IMR-90 (cell line): ENCODE measurements around the gene SRSF3. TPM values are rescaled to one million over a fixed set of nuclear protein-coding genes. Genes with fewer than 3 reads are reported as not detected.
A peak's percentile ranks its signal among the peaks of the same experiment; 100 is the strongest.

Experiments
- ATAC-seq: fragments of 200-7000 bp; cut with Tn5 transposase; 2 replicates; pipeline ENCODE4 v1.9.1; 2020; ENCODE audit warnings: low read depth, mild to moderate bottlenecking, moderate library complexity
- BruUV-seq: library from RNA; stranded (reverse); fragments of 400-500 nt; replicated peaks from 2 replicates; lab custom pipeline; 2021; lab: Mats Ljungman, UMichigan
- CTCF ChIA-PET: fragments of 300-600 bp; formaldehyde crosslinking; extraction: SDS; loops from one replicate; lab custom pipeline; 2021; ENCODE audit warnings: antibody characterized with exemption; lab: Yijun Ruan, JAX
- POLR2A ChIA-PET: fragments of 300-600 bp; sonication (Branson Sonifier 250); formaldehyde crosslinking; loops from one replicate; lab custom pipeline; 2022; ENCODE audit warnings: antibody characterized with exemption; ENCODE audit not compliant: unreplicated experiment; lab: Charles Lee
- DNase-seq: peaks from one replicate; pipeline ENCODE4 v3.0.0; 2013
- H2AFZ ChIP-seq: replicated peaks from 2 replicates; pipeline ENCODE3; 2013; ENCODE audit warnings: low read length, mild to moderate bottlenecking; ENCODE audit not compliant: poor library complexity
- H2AK5ac ChIP-seq: 2 replicates; pipeline ENCODE4 v1.6.1; 2013; ENCODE audit warnings: low read depth, low read length, inconsistent platforms
- H2AK9ac ChIP-seq: replicated peaks from 2 replicates; pipeline ENCODE3; 2013; ENCODE audit warnings: mild to moderate bottlenecking, low read depth, low read length, moderate library complexity; ENCODE audit not compliant: poor library complexity
- H2BK120ac ChIP-seq: 2 replicates; pipeline ENCODE4 v1.6.1; 2013; ENCODE audit warnings: low read depth, low read length, inconsistent platforms
- H2BK15ac ChIP-seq: 3 replicates; pipeline ENCODE4 v1.6.1; 2013; ENCODE audit warnings: low read depth, low read length, inconsistent platforms
- H2BK20ac ChIP-seq: 2 replicates; pipeline ENCODE4 v1.6.1; 2013; ENCODE audit warnings: low read depth, mild to moderate bottlenecking, inconsistent platforms, low read length, moderate library complexity
- H2BK5ac ChIP-seq: 2 replicates; pipeline ENCODE4 v1.6.1; 2013; ENCODE audit warnings: mild to moderate bottlenecking, low read depth, low read length, inconsistent platforms; ENCODE audit not compliant: poor library complexity, severe bottlenecking
- H3K14ac ChIP-seq: replicated peaks from 2 replicates; pipeline ENCODE4 v1.6.1; 2013; ENCODE audit warnings: low read depth, low read length, inconsistent platforms
- H3K18ac ChIP-seq: 2 replicates; pipeline ENCODE4 v1.6.1; 2013; ENCODE audit warnings: low read depth, low read length, control low read depth
- H3K23ac ChIP-seq: 2 replicates; pipeline ENCODE4 v1.6.1; 2013; ENCODE audit warnings: low read depth, low read length, inconsistent platforms
- H3K27ac ChIP-seq: 2 replicates; pipeline ENCODE4 v1.5.1; 2013; ENCODE audit warnings: mild to moderate bottlenecking, control low read depth, low read length; ENCODE audit not compliant: insufficient read depth
- H3K27me3 ChIP-seq: 2 replicates; pipeline ENCODE4 v1.6.1; 2013; ENCODE audit warnings: low read length; ENCODE audit not compliant: control insufficient read depth, insufficient read depth
- H3K36me3 ChIP-seq: 2 replicates; pipeline ENCODE4 v1.6.1; 2013; ENCODE audit warnings: low read length, mixed read lengths; ENCODE audit not compliant: control insufficient read depth, insufficient read depth
- H3K4ac ChIP-seq: 2 replicates; pipeline ENCODE4 v1.6.1; 2013; ENCODE audit warnings: low read depth, low read length, inconsistent platforms
- H3K4me1 ChIP-seq: 2 replicates; pipeline ENCODE4 v1.6.1; 2013; ENCODE audit warnings: low read length, mixed read lengths; ENCODE audit not compliant: control insufficient read depth, insufficient read depth
- H3K4me2 ChIP-seq: 2 replicates; pipeline ENCODE4 v1.6.1; 2013; ENCODE audit warnings: low read depth, mild to moderate bottlenecking, control low read depth, low read length, moderate library complexity
- H3K4me3 ChIP-seq: 2 replicates; pipeline ENCODE4 v1.5.1; 2013; ENCODE audit warnings: low read depth, mild to moderate bottlenecking, control low read depth, low read length, moderate library complexity; ENCODE audit not compliant: insufficient read depth
- H3K56ac ChIP-seq: 2 replicates; pipeline ENCODE4 v1.6.1; 2013; ENCODE audit warnings: low read length, inconsistent platforms; ENCODE audit not compliant: insufficient read depth; ENCODE audit errors: extremely low read depth
- H3K79me1 ChIP-seq, 2 experiments: 2 replicates each; pipeline ENCODE4 v1.6.1; 2013; ENCODE audit warnings: low read length in 2 of 2, inconsistent platforms in 1 of 2, low read depth in 1 of 2
- H3K9ac ChIP-seq: 2 replicates; pipeline ENCODE4 v1.6.1; 2013; ENCODE audit warnings: low read depth, low read length, control low read depth
- H3K9me1 ChIP-seq: 2 replicates; pipeline ENCODE4 v1.6.1; 2013; ENCODE audit warnings: low read length, inconsistent platforms; ENCODE audit not compliant: insufficient read depth
- H3K9me3 ChIP-seq: 2 replicates; pipeline ENCODE4 v1.6.1; 2013; ENCODE audit warnings: low read length; ENCODE audit not compliant: control insufficient read depth, insufficient read depth
- H4K20me1 ChIP-seq: 2 replicates; pipeline ENCODE4 v1.6.1; 2013; ENCODE audit warnings: low read length, inconsistent platforms; ENCODE audit not compliant: insufficient read depth
- H4K5ac ChIP-seq: 2 replicates; pipeline ENCODE4 v1.6.1; 2013; ENCODE audit warnings: mild to moderate bottlenecking, low read depth, low read length, control low read depth
- H4K8ac ChIP-seq, 2 experiments: 2 replicates each; pipeline ENCODE4 v1.6.1; 2013; ENCODE audit warnings: low read depth in 2 of 2, low read length in 2 of 2, control low read depth in 1 of 2, inconsistent platforms in 1 of 2
- H4K91ac ChIP-seq: 2 replicates; pipeline ENCODE4 v1.6.1; 2013; ENCODE audit warnings: low read depth, low read length, inconsistent platforms; ENCODE audit not compliant: insufficient read depth
- CEBPB ChIP-seq: IDR thresholded peaks from 2 replicates; pipeline ENCODE4 v1.6.1; 2012; ENCODE audit warnings: low read depth, low read length, improper control_type of control experiment
- CHD1 ChIP-seq: IDR thresholded peaks from 2 replicates; pipeline ENCODE4 v1.6.1; 2012; ENCODE audit warnings: low read depth, low read length, improper control_type of control experiment
- WGBS, 2 experiments: methylation state at CpG; one replicate each; pipeline versions ENCODE4 v1.1.5 to v1.1.7; 2013; ENCODE audit warnings: missing lambda C conversion rate in 2 of 2; ENCODE audit not compliant: insufficient read length in 1 of 2; ENCODE audit errors: extremely low coverage in 2 of 2; 5-methylcytosine and 5-hydroxymethylcytosine counted together
- dilution Hi-C: fragments of 300-500 bp; cut with HindIII; formaldehyde crosslinking; loops from one replicate; pipeline ENCODE4 v1.14.3; 2018; ENCODE audit warnings: low sequenced_read_pairs; ENCODE audit not compliant: unreplicated experiment
- in situ Hi-C: fragments of 300-500 bp; cut with MboI; formaldehyde crosslinking; loops from 3 replicates; pipeline ENCODE4 v1.14.3; 2019; ENCODE audit warnings: low sequenced_read_pairs, inconsistent platforms, mixed read lengths
- intact Hi-C: fragments of 100-400 bp; cut with micrococcal nuclease; formaldehyde crosslinking; loops from 2 replicates; pipeline ENCODE4 v1.10.0; 2022
- polyA plus RNA-seq, 3 experiments: library from polyadenylated mRNA; depleted of rRNA; stranded (reverse); fragments of >200 nt; gene quantifications; 2 replicates each; pipeline ENCODE4 v1.2.3, GENCODE V29; 2012; ENCODE audit warnings: low replicate concordance in 1 of 3
- total RNA-seq: library from RNA; depleted of rRNA; stranded (reverse); fragments of >200 nt; gene quantifications from 2 replicates; pipeline ENCODE4 v1.2.3, GENCODE V29; 2012

Gene SRSF3
- total and polyA plus RNA-seq, 2 of the 4 experiments (the other 2 are of a cell fraction), result 237 to 297 TPM

GRCh38 chr6:36616893-36617521 lies 22.8 kb downstream of the SRSF3 start:
- H3K27ac ChIP-seq, result no peak overlapping the region

More at GRCh38 chr6:36616893-36617521, 22.8 kb downstream of the SRSF3 start:
- DNase-seq (no peak), ATAC-seq (no peak)
- peak; percentile 28; the same call in 1 of the 2 replicates for TF ChIP-seq CEBPB
- TF ChIP-seq CHD1, result no peak
- Histone ChIP-seq H3K9me1 (no peaks in the 10 kb centered on the region), H3K36me3 (peaks cover 3% of the 10 kb centered on the region; the same call in 1 of the 2 replicates), H3K4me2 (no peak overlapping the region), H3K4ac (no peak overlapping the region), H4K20me1 (0 out of 2 replicates have a peak, but pooled peaks cover 12% of the 10 kb centered on the region), H3K4me1 (no peaks in the 10 kb centered on the region), H3K18ac (no peak overlapping the region), H3K9me3 (no peaks in the 10 kb centered on the region), H4K91ac (no peak overlapping the region), H2AFZ (no peak overlapping the region), H2BK20ac (no peak overlapping the region), H3K23ac (no peak overlapping the region), H3K56ac (no peak overlapping the region), H3K9ac (no peak overlapping the region), H3K4me3 (no peak overlapping the region), H2AK9ac (no peak overlapping the region), H4K8ac (no peak overlapping the region), H3K79me1 (0 out of 4 replicates have a peak, but pooled peaks cover 0 to 5% of the 10 kb centered on the region in 2 experiments), H4K5ac (no peak overlapping the region), H3K14ac (no peak overlapping the region), H2AK5ac (no peak overlapping the region), H2BK5ac (no peak overlapping the region), H3K27me3 (no peaks in the 10 kb centered on the region), H2BK15ac (no peak overlapping the region), H2BK120ac (no peak overlapping the region)
- ChIA-PET POLR2A (no interaction called here), CTCF (no interaction called here)
- no TSS peak for BruUV-seq
- WGBS, 2 experiments, result 65% methylated on average over 3 of the region's 5 CpGs; no CpG with 5 or more reads in 1 of the 2 experiments
- in situ Hi-C loops (no loop called here), dilution Hi-C loops (no loop called here), intact Hi-C loops (no loop called here)
